Hepatocyte (in vitro differentiated cells): ENCODE results near the gene WDR91.

Experiments used
- EZH2 ChIP-seq: fragments of 200-600 bp; sonication (generic); IDR thresholded peaks from 2 replicates; pipeline ENCODE4 v1.6.1; 2016; ENCODE audit warnings: antibody characterized with exemption, mild to moderate bottlenecking, borderline replicate concordance
- EZH2phosphoT487 ChIP-seq: fragments of 200-600 bp; sonication (generic); IDR thresholded peaks from one replicate; pipeline ENCODE4 v1.6.1; 2018; ENCODE audit warnings: antibody characterized with exemption, mild to moderate bottlenecking, low read depth, moderate library complexity; ENCODE audit not compliant: unreplicated experiment, severe bottlenecking
- TF ChIP-seq, protein P1 (sequence below): fragments of 200-600 bp; sonication (generic); IDR thresholded peaks from 2 replicates; pipeline ENCODE4 v1.5.1; 2016; ENCODE audit warnings: antibody characterized with exemption, mild to moderate bottlenecking; ENCODE audit not compliant: poor library complexity

DNA sequence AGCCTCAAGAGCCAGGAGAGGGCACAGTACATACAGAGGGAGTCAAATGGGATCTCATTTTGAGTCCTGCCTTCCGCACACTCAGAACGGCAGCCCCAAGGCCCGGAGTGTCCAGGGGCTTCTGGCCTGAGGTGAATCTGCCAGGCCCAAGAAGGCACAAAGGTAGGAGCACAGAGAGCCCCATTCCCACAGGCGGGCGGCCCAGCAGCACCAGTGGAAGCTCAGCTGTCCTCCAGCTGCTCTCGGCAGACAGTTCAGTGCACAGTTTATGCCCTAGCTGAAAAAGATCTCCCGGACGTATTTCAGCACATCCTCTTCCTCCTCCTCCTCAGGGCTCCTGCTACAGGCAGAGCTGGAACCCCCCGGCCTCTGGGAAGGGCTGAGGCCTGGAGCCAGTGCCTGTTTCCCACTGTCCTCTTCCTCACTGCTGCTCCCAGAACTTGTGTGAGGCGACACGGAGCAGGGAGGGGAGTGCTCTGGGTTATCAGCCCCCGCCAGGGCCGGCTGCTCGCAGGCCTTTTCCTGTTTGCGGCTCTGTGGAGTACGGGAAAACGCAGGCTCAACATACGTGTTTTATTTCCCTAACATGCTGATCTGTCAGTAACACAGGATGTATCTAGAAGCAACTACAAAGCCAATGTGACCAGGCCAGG lies 44.9 kb downstream of the WDR91 start:
- TF ChIP-seq, protein P1, sequence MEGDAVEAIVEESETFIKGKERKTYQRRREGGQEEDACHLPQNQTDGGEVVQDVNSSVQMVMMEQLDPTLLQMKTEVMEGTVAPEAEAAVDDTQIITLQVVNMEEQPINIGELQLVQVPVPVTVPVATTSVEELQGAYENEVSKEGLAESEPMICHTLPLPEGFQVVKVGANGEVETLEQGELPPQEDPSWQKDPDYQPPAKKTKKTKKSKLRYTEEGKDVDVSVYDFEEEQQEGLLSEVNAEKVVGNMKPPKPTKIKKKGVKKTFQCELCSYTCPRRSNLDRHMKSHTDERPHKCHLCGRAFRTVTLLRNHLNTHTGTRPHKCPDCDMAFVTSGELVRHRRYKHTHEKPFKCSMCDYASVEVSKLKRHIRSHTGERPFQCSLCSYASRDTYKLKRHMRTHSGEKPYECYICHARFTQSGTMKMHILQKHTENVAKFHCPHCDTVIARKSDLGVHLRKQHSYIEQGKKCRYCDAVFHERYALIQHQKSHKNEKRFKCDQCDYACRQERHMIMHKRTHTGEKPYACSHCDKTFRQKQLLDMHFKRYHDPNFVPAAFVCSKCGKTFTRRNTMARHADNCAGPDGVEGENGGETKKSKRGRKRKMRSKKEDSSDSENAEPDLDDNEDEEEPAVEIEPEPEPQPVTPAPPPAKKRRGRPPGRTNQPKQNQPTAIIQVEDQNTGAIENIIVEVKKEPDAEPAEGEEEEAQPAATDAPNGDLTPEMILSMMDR: no peak
- no peak for TF ChIP-seq EZH2phosphoT487
- TF ChIP-seq EZH2: no peak
